ENCODE data around the gene KLHL8.

- TF ChIP-seq, protein P1, sequence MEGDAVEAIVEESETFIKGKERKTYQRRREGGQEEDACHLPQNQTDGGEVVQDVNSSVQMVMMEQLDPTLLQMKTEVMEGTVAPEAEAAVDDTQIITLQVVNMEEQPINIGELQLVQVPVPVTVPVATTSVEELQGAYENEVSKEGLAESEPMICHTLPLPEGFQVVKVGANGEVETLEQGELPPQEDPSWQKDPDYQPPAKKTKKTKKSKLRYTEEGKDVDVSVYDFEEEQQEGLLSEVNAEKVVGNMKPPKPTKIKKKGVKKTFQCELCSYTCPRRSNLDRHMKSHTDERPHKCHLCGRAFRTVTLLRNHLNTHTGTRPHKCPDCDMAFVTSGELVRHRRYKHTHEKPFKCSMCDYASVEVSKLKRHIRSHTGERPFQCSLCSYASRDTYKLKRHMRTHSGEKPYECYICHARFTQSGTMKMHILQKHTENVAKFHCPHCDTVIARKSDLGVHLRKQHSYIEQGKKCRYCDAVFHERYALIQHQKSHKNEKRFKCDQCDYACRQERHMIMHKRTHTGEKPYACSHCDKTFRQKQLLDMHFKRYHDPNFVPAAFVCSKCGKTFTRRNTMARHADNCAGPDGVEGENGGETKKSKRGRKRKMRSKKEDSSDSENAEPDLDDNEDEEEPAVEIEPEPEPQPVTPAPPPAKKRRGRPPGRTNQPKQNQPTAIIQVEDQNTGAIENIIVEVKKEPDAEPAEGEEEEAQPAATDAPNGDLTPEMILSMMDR (IDR thresholded peaks at IDR 0.05): no peak
- no peak for TF ChIP-seq POLR2A (IDR thresholded peaks at IDR 0.05)
Measured at GRCh38 chr4:87188932-87189331, 31.5 kb downstream of the KLHL8 start.

All from adrenal gland (tissue), 5 donors.